GM19099 (cell line): ENCODE data around the gene EIF6.

Source experiments
- POLR2A ChIP-seq: IDR thresholded peaks from 3 replicates; pipeline ENCODE4 v1.6.1; 2011; ENCODE audit warnings: low read depth; ENCODE audit not compliant: insufficient read length; ENCODE audit errors: extremely low read depth

The EIF6 gene

DNA sequence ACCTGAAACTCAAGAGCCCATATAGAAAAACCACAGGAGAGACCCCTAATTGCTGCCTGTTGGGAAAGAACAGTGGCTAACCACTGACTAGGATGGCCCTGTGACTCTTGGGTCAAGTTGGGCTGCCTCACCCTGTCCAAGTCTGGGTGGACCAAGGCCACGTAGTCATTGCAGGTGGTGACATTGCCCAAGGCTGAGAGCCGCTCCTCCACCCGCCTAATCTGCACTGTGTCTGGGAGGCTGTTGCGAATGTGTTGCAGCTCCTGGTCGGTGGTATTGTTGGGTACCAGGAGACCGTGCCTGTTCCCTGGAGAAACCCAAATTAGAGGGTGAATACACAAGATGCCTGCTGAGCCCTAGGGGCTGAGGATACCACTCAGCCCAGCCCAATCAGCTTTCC is 4.0 kb downstream of the EIF6 start:
- no peak for TF ChIP-seq POLR2A

GRCh38 chr20:35279533-35280174 is 4.9 kb downstream of the EIF6 start:
- no peak for TF ChIP-seq POLR2A

DNA sequence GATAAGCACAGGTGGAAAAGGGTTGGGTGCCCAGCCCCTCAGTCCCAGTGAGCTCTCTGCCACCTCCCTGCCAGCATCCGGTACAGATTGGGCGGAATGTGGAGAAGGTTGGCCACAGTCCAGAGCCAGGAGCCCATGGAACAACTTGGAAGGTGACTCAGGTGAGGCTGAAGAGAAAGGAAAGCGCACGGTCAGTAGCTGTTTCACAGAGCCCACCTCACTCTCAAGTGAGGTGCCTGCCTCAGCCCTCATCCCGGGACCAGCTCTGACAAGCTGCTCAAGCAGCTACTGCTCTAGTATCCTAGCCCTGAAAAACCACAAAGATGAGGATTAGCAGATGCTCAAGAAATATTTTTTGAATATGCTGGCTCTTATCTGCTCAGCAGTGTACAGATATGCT is 5.5 kb downstream of the EIF6 start:
- no peak for TF ChIP-seq POLR2A

GRCh38 chr20:35277531-35278395 is 6.8 kb downstream of the EIF6 start, which contains the start of gene MMP24OS:
TSS of gene MMP24OS (minus strand) at chr20:35278122. CDS start at chr20:35277929, 193 bp downstream.
- peak; percentile 86 for TF ChIP-seq POLR2A

DNA sequence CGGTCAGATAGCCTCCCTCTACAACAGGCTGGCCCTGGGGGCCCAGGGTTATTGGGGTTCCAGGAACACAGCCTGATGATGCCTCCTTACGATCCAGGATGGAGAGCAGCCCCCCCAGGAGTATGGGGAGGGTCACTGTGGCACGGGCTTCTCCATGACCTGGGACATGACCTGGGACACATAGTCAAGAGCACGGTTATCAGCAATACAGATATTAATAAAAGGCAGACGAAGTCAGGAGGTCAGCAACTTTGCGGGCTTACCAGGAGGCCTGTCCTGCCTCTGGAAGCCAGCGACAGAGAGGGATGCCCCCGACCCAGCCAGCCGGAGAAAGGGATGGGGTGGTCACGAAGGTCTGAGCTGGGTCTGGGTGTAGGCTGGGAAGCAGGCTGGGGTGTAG is 7.4 kb downstream of the EIF6 start:
- no peak for TF ChIP-seq POLR2A

DNA sequence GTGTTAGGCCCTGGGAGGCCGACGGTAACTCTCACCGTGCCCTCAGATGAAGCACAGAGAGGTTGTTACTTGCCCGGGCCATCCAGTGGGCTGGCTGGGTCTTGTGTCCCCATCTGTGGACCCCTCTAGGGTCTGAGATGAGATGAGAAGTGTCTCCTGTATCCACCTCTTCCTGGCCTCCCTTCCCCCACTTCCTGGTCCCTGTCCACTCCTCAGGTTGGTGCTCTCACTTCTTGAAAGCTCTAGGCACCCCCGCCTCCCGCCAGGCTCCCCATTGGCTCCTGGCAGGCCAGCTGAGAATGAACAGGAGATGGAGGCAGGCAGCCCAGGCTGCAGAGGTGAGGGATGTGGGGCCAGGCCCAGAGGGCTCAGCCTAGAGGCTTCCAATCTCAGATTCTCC is 8.2 kb downstream of the EIF6 start:
- no peak for TF ChIP-seq POLR2A

GRCh38 chr20:35275741-35276251 is 8.8 kb downstream of the EIF6 start:
- TF ChIP-seq POLR2A: no peak

- TF ChIP-seq POLR2A: no peak
These were observed 10.1 kb downstream of the EIF6 start for GRCh38 chr20:35274172-35275092.

DNA sequence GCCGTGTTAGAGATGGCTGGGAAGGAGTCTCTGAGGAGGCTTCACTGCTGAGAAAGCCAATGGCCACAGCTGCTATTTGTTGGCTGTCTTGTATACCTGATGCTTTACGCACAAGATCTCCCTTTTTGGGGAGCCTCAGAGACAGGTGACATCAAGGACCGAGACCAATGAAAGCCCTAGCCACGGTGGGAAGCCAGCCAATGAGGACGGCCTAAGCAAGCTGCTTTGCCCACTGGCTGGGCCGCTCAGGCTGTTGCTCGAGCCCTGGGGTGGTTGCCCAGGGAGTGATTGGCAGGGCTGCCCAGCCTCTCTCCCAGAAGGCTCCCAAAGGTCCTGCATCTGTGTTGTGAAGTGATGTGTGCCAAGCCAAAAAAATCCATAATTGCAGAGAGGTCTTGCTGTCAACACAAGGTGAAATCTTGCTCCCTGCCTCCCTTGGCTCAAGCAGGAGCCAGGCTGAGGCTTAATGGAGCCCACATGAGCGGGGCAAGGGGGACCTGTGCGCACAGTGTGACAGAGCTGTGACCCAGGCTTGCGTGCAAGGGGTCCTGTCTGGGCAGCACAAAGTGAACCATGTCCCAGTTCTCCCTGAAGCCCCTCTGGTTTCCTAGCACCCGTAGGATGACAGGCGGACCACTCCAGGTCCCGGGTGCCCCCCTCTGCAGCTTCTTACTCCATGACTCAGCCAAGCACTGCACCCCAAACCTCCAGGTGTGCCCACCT is 11.0 kb downstream of the EIF6 start:
- TF ChIP-seq POLR2A: no peak

GRCh38 chr20:35271904-35272303 is 12.7 kb downstream of the EIF6 start:
- TF ChIP-seq POLR2A: no peak

DNA sequence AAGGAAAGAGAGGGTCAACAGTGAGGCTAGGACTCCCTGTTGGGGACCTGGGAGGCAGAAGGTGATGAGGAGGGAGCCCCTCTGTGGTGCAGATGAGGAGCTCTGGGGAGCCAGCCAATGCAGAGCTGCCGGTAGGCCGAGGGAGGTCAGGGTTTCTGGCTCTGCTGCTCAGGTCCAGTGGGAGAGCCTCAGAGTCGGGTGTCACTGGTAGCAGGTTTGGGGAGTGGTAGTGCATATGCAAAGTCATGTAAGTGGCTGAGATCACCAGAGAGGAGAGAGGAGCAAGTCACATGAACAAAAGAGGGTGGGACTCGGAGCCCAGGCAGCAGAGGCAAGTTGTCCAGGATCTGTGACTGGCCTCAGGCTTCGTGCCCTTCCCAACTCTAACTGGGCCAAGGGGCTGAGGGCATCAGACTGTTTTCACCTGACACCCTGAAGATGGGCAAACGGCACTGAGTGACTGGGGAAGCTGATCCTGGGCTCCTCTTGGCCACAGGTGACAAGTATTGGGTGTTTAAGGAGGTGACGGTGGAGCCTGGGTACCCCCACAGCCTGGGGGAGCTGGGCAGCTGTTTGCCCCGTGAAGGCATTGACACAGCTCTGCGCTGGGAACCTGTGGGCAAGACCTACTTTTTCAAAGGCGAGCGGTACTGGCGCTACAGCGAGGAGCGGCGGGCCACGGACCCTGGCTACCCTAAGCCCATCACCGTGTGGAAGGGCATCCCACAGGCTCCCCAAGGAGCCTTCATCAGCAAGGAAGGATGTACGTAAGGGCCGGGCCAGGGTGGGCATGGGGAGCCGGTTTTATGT is 13.3 kb downstream of the EIF6 start:
- no peak for TF ChIP-seq POLR2A

DNA sequence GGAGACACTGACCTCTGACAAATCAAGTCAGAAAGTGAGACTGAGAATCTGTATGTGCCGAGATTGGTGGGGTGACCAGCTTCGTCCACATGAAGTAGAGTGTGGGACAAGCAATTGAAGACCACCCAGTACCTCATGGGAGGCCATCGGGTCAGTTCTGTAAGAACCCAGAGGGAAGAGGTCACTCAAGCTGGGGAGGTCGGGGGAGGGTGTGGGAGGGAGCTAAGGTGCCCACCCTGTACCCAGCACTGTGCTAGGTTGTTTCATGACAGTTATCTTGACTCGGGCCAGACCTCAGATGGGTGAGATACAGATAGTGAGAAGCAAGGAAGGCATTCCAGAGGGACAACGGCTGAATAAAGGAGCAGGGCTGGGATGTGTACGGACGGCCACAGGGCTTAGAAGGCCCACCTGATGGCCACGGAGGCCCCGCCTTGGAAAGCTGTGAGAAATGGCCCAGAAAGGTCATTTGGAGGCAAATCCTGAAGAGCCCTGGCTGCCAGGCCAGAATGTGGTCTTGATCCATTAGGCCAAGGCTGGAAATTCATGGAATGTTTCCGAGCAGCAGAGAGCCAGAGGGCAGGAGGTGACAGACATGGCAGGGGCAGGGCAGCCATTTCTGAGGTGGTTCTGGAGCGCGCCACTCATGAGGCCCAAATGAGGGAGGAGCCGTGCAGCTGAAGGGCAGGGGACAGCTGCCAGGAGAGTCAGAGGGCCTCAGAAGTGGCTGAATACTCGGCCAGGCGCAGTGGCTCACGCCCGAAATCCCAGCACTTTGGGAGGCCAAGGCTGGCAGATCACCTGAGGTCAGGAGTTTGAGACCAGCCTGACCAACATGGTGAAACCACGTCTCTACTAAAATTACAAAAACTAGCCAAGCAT is 14.3 kb downstream of the EIF6 start:
- no peak for TF ChIP-seq POLR2A

- no peak for TF ChIP-seq POLR2A
These were observed 15.4 kb downstream of the EIF6 start for GRCh38 chr20:35269055-35269781.
